ENCODE results near the gene CCDC28B.

DNA sequence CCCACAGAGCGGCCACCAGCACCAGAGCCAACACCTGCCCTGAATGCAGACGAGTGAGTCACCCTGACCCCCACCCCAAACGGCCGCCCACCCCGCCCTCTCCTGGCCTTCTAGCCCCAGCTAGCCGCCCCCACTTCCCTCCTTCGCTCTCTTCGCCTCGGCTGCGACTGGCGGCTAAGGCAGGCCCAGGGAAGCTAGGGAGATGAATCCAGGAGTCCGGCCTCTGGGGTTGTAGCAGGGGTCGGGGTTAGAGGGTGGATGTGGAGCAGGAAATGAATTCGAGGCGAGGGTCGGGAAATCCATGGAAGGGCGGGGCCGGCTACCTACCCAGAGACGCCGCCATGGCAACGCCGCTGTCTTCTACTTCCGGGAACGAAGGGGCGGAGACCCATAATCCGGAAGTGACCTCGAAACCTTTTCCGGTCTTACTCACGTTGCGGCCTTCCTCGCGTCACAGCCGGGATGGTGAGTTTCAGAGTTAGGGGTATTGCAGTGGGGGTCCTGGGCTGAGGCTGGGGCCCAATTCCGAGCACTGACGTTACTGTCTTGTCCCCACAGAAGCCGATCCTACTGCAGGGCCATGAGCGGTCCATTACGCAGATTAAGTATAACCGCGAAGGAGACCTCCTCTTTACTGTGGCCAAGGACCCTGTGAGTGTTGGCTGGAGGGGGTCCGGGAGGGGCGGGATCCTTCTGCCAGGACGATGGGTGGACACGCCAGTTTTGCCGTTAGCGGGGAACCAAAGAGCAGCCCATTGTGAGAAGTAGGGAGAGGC, 21.8 kb downstream of the CCDC28B start, which contains the start of the genes EIF3I and TMEM234:
- peak; percentile 90 for TF ChIP-seq POLR2AphosphoS5 (IDR thresholded peaks at IDR 0.05; ENCODE audit: low read depth, low read length)
- TF ChIP-seq TAF1 (IDR thresholded peaks at IDR 0.05; ENCODE audit: low read depth, low read length): peak; percentile 86
